BLaER1 treated with 17β-estradiol and CSF1 and Interleukin-3, amounts not matched to agents 10 nM and 100 nM (cell line): Measurements from ENCODE around the gene ABI2.
A peak's percentile ranks its signal among the peaks of the same experiment; 100 is the strongest.

ENCODE experiments used
- H3K27ac ChIP-seq, 11 experiments: shearing (Covaris generic); formaldehyde crosslinking; 2 replicates each; pipeline ENCODE4 v1.8.1; 2022
- H3K27me3 ChIP-seq, 11 experiments: shearing (Covaris generic); formaldehyde crosslinking; 2 replicates each; pipeline ENCODE4 v1.8.1; 2022
- H3K36me3 ChIP-seq, 11 experiments: shearing (Covaris generic); formaldehyde crosslinking; 2 replicates each; pipeline ENCODE4 v1.8.1; 2022
- H3K4me1 ChIP-seq, 10 experiments: shearing (Covaris generic); formaldehyde crosslinking; 2 replicates each; pipeline ENCODE4 v1.8.1; 2022
- H3K4me2 ChIP-seq, 11 experiments: shearing (Covaris generic); formaldehyde crosslinking; 2 replicates each; pipeline ENCODE4 v1.8.1; 2022
- H3K4me3 ChIP-seq, 10 experiments: shearing (Covaris generic); formaldehyde crosslinking; 2 replicates each; pipeline ENCODE4 v1.8.1; 2022
- H3K9ac ChIP-seq, 11 experiments: shearing (Covaris generic); formaldehyde crosslinking; 2 replicates each; pipeline ENCODE4 v1.8.1; 2022
- H3K9me3 ChIP-seq, 11 experiments: shearing (Covaris generic); formaldehyde crosslinking; replicated peaks in 1 of 11; 2 replicates each; pipeline ENCODE4 v1.8.1; 2022
- H4K20me1 ChIP-seq, 11 experiments: shearing (Covaris generic); formaldehyde crosslinking; 2 replicates each; pipeline ENCODE4 v1.8.1; 2022
- Cebpa-rat ChIP-seq, 11 experiments: shearing (Covaris generic); IDR thresholded peaks; 2 replicates each; pipeline ENCODE4 v1.8.1; 2022

The ABI2 gene

GRCh38 chr2:203344667-203345066 lies 16.5 kb downstream of the ABI2 start:
- no peak overlapping the region for H3K27ac ChIP-seq
- H3K36me3 ChIP-seq: peaks cover 17 to 63% (median 51%) of the 10 kb centered on the region in 11 experiments
- no peaks in the 10 kb centered on the region for H3K27me3 ChIP-seq
- H3K4me3 ChIP-seq: no peak overlapping the region
- peaks cover 0 to 24% (median 19%) of the 10 kb centered on the region in 11 experiments; a peak in 12 of 22 replicates for H3K9me3 ChIP-seq
- H4K20me1 ChIP-seq: peaks cover 0 to 28% (median 13%) of the 10 kb centered on the region in 11 experiments; a peak in 11 of 22 replicates
- H3K9ac ChIP-seq: no peak overlapping the region
- peaks cover 0 to 21% (median 0%) of the 10 kb centered on the region in 10 experiments; a peak in 6 of 20 replicates for H3K4me1 ChIP-seq
- no peak for TF ChIP-seq Cebpa-rat (IDR thresholded peaks at IDR 0.05)
- no peak overlapping the region for H3K4me2 ChIP-seq

- Histone ChIP-seq H3K4me3 (no peak overlapping the region), H3K9ac (no peak overlapping the region), H3K4me1 (peaks cover 0 to 3% (median 0%) of the 10 kb centered on the region in 10 experiments; a peak in 1 of 20 replicates), H3K36me3 (peaks cover 22 to 77% (median 54%) of the 10 kb centered on the region in 11 experiments), H3K27me3 (no peaks in the 10 kb centered on the region), H3K27ac (no peak overlapping the region), H3K4me2 (no peak overlapping the region), H4K20me1 (peaks cover 0 to 17% (median 0%) of the 10 kb centered on the region in 11 experiments; a peak in 10 of 22 replicates), H3K9me3 (peaks cover 0 to 30% (median 20%) of the 10 kb centered on the region in 11 experiments; a peak in 14 of 22 replicates)
- no peak for TF ChIP-seq Cebpa-rat (IDR thresholded peaks at IDR 0.05)
Observed at GRCh38 chr2:203346612-203347011, 18.4 kb downstream of the ABI2 start.

GRCh38 chr2:203347375-203347774 lies 19.2 kb downstream of the ABI2 start:
- Histone ChIP-seq H4K20me1 (peaks cover 0 to 23% (median 0%) of the 10 kb centered on the region in 11 experiments; a peak in 8 of 22 replicates), H3K9ac (no peak overlapping the region), H3K4me3 (no peak overlapping the region), H3K9me3 (peaks cover 0 to 30% (median 20%) of the 10 kb centered on the region in 11 experiments; a peak in 14 of 22 replicates), H3K27me3 (no peaks in the 10 kb centered on the region), H3K4me2 (no peak overlapping the region), H3K36me3 (peaks cover 24 to 78% (median 56%) of the 10 kb centered on the region in 11 experiments), H3K4me1 (peaks cover 0 to 3% (median 0%) of the 10 kb centered on the region in 10 experiments; a peak in 1 of 20 replicates), H3K27ac (no peak overlapping the region)
- TF ChIP-seq Cebpa-rat (IDR thresholded peaks at IDR 0.05): no peak

GRCh38 chr2:203352604-203353255 lies 24.5 kb downstream of the ABI2 start:
- Histone ChIP-seq H4K20me1 (peaks cover 0 to 30% (median 6%) of the 10 kb centered on the region in 11 experiments; a peak in 8 of 22 replicates), H3K9ac (no peak overlapping the region), H3K9me3 (peaks cover 0 to 14% (median 7%) of the 10 kb centered on the region in 11 experiments; a peak in 10 of 22 replicates), H3K4me1 (peaks cover 0 to 9% (median 4%) of the 10 kb centered on the region in 10 experiments; a peak in 7 of 20 replicates), H3K4me3 (no peak overlapping the region), H3K36me3 (peaks cover 20 to 72% (median 36%) of the 10 kb centered on the region in 11 experiments; a peak in 21 of 22 replicates), H3K27me3 (no peaks in the 10 kb centered on the region), H3K4me2 (no peak overlapping the region; a peak in 1 of 22 replicates), H3K27ac (no peak overlapping the region)
- no peak for TF ChIP-seq Cebpa-rat (IDR thresholded peaks at IDR 0.05)

- peaks cover 25 to 80% (median 37%) of the 10 kb centered on the region in 11 experiments for H3K36me3 ChIP-seq
- no peak for TF ChIP-seq Cebpa-rat (IDR thresholded peaks at IDR 0.05)
Observed at GRCh38 chr2:203354966-203355365, 26.8 kb downstream of the ABI2 start.

GRCh38 chr2:203359450-203359849 lies 31.3 kb downstream of the ABI2 start:
- no peak overlapping the region for H3K4me2 ChIP-seq
- peaks cover 14 to 52% (median 32%) of the 10 kb centered on the region in 11 experiments; a peak in 19 of 22 replicates for H3K36me3 ChIP-seq
- H3K27ac ChIP-seq: no peak overlapping the region
- no peak overlapping the region for H3K4me3 ChIP-seq
- H3K9me3 ChIP-seq: peaks cover 0 to 14% (median 7%) of the 10 kb centered on the region in 11 experiments; a peak in 8 of 22 replicates
- H3K9ac ChIP-seq: no peak overlapping the region
- no peaks in the 10 kb centered on the region for H3K27me3 ChIP-seq
- peaks cover 3 to 33% (median 20%) of the 10 kb centered on the region in 11 experiments; a peak in 16 of 22 replicates for H4K20me1 ChIP-seq
- peaks cover 0 to 22% (median 0%) of the 10 kb centered on the region in 10 experiments; a peak in 6 of 20 replicates for H3K4me1 ChIP-seq
- no peak for TF ChIP-seq Cebpa-rat (IDR thresholded peaks at IDR 0.05)

More at GRCh38 chr2:203354966-203355365, 26.8 kb downstream of the ABI2 start:
- no peak overlapping the region for H3K4me3 ChIP-seq
- no peaks in the 10 kb centered on the region for H3K27me3 ChIP-seq
- no peak overlapping the region for H3K4me2 ChIP-seq
- no peak overlapping the region for H3K27ac ChIP-seq
- peaks cover 0 to 9% (median 4%) of the 10 kb centered on the region in 10 experiments; a peak in 7 of 20 replicates for H3K4me1 ChIP-seq
- peaks cover 0 to 14% (median 8%) of the 10 kb centered on the region in 11 experiments; a peak in 13 of 22 replicates for H3K9me3 ChIP-seq
- peaks cover 0 to 26% (median 3%) of the 10 kb centered on the region in 11 experiments; a peak in 6 of 22 replicates for H4K20me1 ChIP-seq
- no peak overlapping the region for H3K9ac ChIP-seq

- peaks cover 9 to 39% (median 21%) of the 10 kb centered on the region in 11 experiments; a peak in 15 of 22 replicates for H3K36me3 ChIP-seq
- H3K27me3 ChIP-seq: no peaks in the 10 kb centered on the region
- peaks cover 3 to 36% (median 17%) of the 10 kb centered on the region in 11 experiments; a peak in 15 of 22 replicates for H4K20me1 ChIP-seq
- H3K4me3 ChIP-seq: no peak overlapping the region
- no peak overlapping the region for H3K9ac ChIP-seq
- no peak for TF ChIP-seq Cebpa-rat (IDR thresholded peaks at IDR 0.05)
- no peak overlapping the region for H3K27ac ChIP-seq
- peaks cover 0 to 14% (median 7%) of the 10 kb centered on the region in 11 experiments; a peak in 8 of 22 replicates for H3K9me3 ChIP-seq
- peaks cover 0 to 22% (median 0%) of the 10 kb centered on the region in 10 experiments; a peak in 6 of 20 replicates for H3K4me1 ChIP-seq
- H3K4me2 ChIP-seq: peak overlapping the region in 2 of 11 experiments; percentile 23 to 58; a peak in 4 of 22 replicates
Observed at GRCh38 chr2:203360833-203361430, 32.7 kb downstream of the ABI2 start.

- Histone ChIP-seq H3K27ac (no peak overlapping the region), H3K27me3 (no peaks in the 10 kb centered on the region), H3K9me3 (peaks cover 0 to 14% (median 7%) of the 10 kb centered on the region in 11 experiments; a peak in 8 of 22 replicates), H3K4me1 (peaks cover 0 to 24% (median 0%) of the 10 kb centered on the region in 10 experiments; a peak in 6 of 20 replicates), H3K4me2 (peak overlapping the region in 2 of 11 experiments; percentile 23 to 58; a peak in 4 of 22 replicates), H4K20me1 (peaks cover 3 to 36% (median 17%) of the 10 kb centered on the region in 11 experiments; a peak in 15 of 22 replicates), H3K4me3 (no peak overlapping the region), H3K9ac (no peak overlapping the region), H3K36me3 (peaks cover 9 to 34% (median 17%) of the 10 kb centered on the region in 11 experiments; a peak in 17 of 22 replicates)
- TF ChIP-seq Cebpa-rat (IDR thresholded peaks at IDR 0.05): no peak
Observed at GRCh38 chr2:203361495-203361894, 33.3 kb downstream of the ABI2 start.
